A172 (cell line): ENCODE measurements around the gene SLC9A8. TPM values are rescaled to one million over a fixed set of nuclear protein-coding genes. Genes with fewer than 3 reads are reported as not detected.
A peak's percentile ranks its signal among the peaks of the same experiment; 100 is the strongest.
"Not testable (repeated sequence)": the region's sequence is repeated elsewhere in the genome, so short reads cannot be mapped to it uniquely, and the experiment has no call there.

Experiments used
- DNase-seq: peaks from one replicate; pipeline ENCODE4 v3.0.0-alpha.2; 2015; ENCODE audit warnings: low spot score
- total RNA-seq: library from RNA; depleted of rRNA; stranded (reverse); fragments of >200 nt; shearing (Covaris generic); gene quantifications from 2 replicates; pipeline ENCODE4 v1.2.3, GENCODE V29; 2014; rRNA removed

Gene SLC9A8, protein sequence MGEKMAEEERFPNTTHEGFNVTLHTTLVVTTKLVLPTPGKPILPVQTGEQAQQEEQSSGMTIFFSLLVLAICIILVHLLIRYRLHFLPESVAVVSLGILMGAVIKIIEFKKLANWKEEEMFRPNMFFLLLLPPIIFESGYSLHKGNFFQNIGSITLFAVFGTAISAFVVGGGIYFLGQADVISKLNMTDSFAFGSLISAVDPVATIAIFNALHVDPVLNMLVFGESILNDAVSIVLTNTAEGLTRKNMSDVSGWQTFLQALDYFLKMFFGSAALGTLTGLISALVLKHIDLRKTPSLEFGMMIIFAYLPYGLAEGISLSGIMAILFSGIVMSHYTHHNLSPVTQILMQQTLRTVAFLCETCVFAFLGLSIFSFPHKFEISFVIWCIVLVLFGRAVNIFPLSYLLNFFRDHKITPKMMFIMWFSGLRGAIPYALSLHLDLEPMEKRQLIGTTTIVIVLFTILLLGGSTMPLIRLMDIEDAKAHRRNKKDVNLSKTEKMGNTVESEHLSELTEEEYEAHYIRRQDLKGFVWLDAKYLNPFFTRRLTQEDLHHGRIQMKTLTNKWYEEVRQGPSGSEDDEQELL
- total RNA-seq = 9.9 and 10.6 TPM in 2 replicates

DNA sequence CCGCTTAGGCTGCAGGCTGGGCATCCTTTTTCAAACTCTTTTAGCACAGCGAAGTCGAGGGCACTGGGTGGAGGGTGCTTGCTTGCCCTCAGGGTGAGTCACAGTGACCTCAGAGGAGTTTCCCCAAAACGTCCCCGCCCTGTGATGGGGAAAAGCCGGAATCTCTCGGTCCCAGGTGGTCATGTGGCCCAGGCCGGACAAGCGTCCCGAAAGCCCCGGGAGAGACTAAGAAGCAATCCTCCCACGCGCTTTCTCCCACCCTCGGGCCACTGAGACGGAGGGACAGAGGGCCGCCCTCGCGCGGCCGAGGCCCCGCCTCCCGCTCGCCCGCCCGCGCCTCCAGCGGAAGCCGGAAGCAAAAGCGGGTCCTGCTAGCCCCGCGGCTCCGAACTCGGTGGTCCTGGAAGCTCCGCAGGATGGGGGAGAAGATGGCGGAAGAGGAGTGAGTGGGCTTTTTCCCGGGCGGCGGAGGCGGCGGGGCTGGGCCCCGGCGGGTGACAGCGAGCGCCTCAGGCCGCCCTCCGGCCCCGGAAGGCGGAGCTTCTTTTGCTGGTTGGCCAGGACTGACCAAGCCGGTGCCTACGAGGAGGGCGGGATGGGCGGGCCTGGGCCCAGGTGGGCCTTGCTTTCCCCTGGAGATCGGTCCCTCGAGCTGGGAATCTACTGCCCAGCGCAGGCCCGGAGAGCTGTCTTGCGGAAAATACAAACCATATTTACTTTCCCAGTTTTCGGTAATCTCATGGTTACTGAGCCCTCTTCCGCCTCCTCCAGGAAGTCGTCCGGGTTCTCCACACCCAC, at the start of gene SLC9A8:
Gene SLC9A8, plus strand, starts transcription at position 322 of the 798 bp plus-strand sequence. Its CDS starts 95 bp downstream, at position 417.
- DNase-seq = peak; percentile 93

- no peak for DNase-seq
These were observed 49.5 kb upstream of the SLC9A8 start for GRCh38 chr20:49762940-49763766.

DNA sequence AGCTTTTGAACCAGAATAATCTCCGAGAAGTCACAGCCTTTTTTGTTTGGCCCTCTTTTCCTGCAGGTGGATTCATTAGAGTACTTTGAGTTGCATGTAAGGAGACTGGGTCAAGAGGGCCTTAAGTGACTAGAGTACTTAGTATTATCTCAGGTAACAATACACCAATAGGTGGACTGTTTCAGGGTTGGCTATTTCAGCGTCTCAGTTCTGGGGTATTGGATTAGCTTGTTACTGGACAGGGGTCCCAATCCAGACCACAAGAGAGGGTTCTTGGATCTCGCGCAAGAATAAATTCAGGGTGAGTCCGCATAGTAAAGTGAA, 47.3 kb upstream of the SLC9A8 start:
- DNase-seq = no peak

DNA sequence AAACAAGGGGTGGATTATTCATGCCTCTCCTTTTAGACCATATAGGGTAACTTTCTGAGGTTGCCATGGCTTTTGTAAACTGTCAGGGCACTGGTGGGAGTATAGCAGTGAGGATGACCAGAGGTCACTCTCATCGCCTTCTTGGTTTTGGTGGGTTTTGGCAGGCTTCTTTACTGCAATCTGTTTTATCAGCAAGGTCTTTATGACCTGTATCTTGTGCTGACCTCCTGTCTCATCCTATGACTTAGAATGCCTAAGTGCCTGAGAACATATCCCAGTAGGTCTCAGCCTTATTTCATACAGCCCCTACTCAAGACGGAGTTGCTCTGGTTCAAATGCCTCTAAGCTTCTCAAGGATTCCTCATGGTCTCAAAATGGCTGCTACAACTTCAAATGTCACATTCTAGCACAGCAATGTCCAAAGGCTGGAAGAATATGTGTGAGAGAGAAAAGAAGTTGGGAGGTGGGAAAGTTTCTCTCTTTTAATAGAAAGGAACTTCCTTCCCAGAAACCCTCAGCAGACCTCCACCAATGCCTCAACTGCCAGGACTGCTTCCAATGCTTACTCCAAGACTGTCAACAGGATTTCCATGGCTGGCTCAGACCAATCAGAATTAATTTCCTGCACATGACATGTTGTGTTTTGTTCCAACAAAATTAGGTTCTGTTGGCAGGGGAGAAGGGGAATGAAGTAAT, 46.6 kb upstream of the SLC9A8 start:
- no peak for DNase-seq

- peak; percentile 25 for DNase-seq
These were observed 45.6 kb upstream of the SLC9A8 start for GRCh38 chr20:49766979-49767521.

DNA sequence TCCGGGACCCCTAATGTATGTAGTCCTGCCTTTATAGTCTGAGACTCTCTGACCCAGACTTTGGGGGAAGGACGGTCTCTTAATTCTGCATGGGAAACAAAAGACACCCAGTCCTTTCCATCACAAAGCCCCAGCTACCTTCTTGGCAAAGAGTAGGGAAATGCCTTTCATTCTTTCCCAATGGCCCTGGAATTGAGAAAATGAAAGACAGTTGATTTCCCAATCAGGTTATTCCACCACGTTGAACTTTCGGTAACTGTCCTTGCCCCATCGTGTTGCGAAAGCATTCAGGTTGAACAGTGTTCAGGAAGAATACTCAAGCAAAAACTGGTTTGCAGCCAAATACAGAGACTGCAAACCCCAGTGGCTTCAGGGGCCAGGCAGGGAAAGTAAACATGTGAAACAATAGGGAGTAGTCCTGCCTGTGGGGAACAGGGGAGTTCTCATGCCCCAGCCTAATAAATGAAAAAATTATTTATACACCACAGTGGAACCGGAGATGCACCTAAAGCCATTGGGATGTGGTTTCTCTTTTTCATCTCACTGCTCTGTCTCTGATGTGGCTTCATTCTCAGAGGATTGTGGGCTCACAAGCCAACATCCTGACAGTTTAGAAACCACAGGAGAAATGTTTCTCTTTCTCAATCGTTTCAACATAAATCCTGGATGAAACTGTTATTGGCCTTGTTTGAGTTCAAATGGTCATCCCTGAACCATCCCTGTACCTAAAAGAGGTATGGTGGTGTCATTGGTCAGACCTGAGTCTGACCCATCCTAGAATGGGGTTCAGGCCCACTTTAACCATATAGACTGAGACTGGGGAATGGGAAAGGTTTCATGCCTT, 44.2 kb upstream of the SLC9A8 start:
- DNase-seq = peak; percentile 71

DNA sequence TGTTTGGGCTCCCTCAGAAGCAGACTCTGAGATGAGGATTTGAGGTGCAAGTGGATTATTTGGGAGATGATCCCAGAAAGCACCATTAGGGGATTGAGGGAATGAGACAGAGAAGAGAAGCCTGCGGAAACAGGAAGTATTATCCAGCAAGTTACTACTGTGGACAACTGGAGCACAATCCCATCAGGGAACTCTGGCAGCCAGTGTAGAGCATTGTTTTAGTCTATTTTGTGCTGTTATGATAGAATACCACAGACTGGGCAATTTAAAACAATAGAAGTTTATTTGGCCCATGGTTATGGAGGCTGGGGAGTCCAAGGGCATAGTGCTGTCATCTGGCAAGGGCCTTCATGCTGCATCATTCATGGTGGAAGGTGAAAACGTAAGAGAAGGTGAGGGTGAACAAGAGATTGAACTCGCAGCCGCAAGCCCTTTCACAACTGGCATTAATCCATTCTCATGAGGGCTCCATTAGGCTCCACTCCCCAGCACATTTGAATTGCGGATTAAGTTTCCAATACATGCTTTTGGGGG, 43.5 kb upstream of the SLC9A8 start:
- no peak for DNase-seq

DNA sequence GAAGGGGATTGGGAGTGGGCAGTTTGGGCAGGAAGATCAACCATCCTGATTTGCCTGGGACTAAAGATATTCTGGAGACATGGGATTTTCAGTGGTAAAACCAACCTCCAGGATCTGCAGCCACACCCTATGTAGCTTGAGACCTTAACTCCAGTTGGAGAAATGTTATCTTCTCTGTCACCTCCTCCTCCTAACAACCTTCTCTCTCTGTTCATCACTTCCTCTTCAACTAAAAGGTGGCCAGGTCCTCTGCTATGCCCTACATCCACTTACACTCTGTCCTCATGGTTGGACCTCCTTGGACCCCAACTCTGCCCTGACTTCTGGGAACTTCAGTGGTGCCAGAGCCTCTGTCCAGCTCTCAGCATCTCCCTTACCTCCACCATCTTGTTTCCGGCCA, 42.0 kb upstream of the SLC9A8 start:
- DNase-seq = no peak

GRCh38 chr20:49774213-49774612, 38.4 kb upstream of the SLC9A8 start:
- not testable (repeated sequence) for DNase-seq

DNA sequence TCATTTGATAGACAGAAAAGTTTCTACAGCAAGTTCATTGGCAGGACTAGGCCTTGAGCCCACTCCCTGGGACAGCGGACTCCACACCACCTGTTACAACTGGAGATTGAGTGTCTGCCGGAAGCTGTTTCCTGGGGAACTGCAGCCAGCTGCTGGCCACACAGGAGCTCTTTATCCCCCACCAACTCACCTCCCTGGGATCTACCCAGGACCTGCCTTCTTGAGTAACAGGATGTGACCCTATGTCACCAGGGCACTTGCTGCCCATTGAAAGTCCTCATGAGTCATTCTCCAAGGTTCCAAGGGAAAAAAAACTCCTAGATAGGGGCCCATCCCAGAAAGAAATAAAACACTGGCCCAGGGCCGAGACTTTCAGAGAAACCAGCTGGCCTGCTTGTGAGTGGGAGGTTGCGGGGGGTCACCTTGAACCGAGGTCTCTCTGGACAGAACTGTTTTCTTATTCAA, 37.4 kb upstream of the SLC9A8 start:
- peak; percentile 97 for DNase-seq

GRCh38 chr20:49779972-49780371, 32.7 kb upstream of the SLC9A8 start:
- DNase-seq = no peak

- no peak for DNase-seq
These were observed 31.0 kb upstream of the SLC9A8 start for GRCh38 chr20:49781676-49782075.

DNA sequence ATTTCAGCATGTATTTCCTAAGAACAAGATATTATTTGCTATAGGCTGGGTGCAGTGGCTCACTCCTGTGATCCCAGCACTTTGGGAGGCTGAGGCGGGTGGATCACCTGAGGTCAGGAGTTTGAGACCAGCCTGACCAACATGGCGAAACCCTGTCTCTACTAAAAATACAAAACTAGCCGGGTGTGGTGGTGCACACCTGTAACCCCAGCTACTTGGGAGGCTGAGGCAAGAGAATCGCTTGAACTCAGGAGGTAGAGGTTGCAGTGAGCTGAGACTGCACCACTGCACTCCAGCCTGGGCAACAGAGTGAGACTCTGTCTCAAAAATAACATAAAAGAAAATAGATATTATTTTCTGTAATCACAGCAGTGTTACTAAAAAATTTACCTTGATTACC, 30.2 kb upstream of the SLC9A8 start:
- not testable (repeated sequence) for DNase-seq

- DNase-seq = not testable (repeated sequence)
These were observed 29.3 kb upstream of the SLC9A8 start for GRCh38 chr20:49783021-49783995.

- DNase-seq = no peak
These were observed 28.3 kb upstream of the SLC9A8 start for GRCh38 chr20:49784291-49784690.

DNA sequence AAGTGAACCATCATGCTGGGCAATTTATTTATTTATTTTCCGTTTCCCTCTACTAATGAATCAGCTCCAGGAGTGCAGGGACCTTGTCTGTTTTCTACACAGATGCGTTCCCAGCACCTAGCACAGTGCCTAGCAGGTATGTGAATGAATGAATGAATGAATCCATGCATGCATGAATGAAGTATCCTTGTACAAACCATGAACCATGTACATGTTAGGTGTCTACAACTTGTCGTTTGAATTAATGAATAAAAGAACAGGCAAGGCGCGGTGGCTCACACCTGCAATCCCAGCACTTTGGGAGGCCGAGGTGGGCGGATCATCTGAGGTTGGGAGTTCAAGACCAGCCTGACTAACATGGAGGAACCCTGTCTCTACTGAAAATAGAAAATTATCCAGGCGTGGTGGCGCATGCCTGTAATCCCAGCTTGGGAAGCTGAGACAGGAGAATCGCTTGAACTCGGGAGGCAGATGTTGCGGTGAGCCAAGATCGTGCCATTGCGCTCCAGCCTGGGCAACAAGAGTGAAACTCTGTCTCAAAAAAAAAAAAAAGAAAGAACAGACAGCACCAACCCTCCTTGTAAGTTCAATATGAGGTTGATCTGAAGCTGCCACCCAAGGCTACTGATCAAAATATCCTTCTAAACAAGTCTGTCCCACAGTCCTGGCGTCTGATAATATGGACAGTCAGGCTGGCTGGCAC, 27.3 kb upstream of the SLC9A8 start:
- no peak for DNase-seq

GRCh38 chr20:49785852-49786175, 26.8 kb upstream of the SLC9A8 start:
- DNase-seq = no peak

GRCh38 chr20:49786196-49786595, 26.4 kb upstream of the SLC9A8 start:
- DNase-seq = no peak
